ENCODE results near the gene TEKT3.

TEKT3 gene

DNA sequence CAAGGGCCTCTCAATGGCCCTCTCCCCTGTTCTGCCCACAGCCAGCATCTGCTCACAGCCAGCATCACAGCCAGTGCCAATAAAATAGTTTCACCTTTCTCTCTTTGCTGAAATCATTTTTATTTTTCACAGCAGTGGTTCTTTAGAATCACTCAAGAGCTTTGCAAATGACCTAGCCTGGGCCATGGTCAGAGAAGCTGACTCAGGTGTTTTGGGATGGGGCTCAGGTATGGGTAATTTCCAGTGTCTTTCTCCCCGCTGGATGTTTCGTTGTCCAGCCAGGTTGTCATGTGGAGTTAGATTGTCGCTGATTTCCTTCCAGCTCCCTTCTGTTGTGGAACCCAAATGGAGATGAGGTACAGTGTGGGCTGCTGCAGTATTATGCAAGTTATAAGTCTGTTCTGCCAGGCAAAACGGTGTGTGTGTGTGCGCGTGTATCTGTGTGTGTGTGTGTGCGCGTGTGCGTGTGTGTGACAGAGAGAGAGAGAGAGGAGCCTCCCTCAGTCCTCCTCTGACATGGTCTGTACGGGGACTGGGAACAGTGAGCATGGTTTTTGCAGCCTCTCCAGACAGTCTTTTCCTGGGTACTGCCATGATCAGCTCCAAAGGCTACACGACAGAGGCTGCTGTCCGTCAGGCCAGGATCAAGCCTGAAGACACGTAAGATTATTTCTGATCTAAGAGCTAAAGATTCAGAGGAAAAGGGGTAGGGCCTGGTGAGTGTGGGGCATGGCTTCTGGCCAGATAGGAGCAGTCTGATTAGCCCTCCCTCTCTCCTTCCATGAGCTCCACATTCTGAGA, 74.9 kb downstream of the TEKT3 start:
- no peak for DNase-seq (ENCODE audit: low read depth)

DNA sequence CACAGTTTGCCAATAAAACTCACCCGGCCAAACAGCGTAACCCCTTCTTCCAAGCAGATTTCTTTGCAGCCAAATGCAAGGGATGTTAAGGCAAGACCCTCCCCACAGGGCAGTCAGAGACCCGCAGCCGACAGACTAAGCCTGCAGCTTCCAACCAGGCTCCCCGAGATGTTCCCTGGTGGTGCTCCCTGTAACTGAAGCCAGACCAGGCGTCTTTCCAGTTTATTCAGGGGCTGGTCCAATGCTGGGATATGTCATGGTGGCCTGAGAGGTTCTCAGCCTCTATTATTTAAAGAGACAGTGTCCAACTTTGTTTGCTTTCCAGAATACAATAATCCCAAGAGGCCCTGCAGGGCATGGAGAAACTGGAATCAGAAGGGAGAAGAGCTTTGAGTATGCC, 76.3 kb downstream of the TEKT3 start, which contains the start of gene PMP22:
Gene PMP22 (minus strand): TSS at position 196 of the 400 bp plus-strand sequence. CDS start 4,599 bp downstream, outside the sequence.
- no peak for DNase-seq (ENCODE audit: low read depth)

DNA sequence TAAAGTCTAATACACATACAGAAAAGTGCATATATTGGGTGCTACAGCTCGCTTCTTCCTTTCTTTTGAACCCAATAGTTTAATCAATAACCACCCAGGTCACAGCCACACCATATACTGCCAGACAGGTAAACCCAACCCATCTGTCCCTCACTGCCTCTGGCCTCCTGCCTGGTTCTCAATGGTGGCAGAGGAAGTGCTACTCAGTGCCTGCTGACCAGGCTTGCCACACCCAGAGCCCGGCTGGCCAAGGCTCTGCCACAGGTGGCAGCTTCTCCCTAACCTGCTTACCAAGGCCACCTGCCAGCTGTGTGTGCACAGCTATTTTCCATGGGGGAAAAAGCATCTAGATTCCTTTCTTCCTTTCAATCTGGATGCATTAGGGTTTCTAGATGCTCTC, 76.9 kb downstream of the TEKT3 start:
- no peak for DNase-seq (ENCODE audit: low read depth)

DNA sequence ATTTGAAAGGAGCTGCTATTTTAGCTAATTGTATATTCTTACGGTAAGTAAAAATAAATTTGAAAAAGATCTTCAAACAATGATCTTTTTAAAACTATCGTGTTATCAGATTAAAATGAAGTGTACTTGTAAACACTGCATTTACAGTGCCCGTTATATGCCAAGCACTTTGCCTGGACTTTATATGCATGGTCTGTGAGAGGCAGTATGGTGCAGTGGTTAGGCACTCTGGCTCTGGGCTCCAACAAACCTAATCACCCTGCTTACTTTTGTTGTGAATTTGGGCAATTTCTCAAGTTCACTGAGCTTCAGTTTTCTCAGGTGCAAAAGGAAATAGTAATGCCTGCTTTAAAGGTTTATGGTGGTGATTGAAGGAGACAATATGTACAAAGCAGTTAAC, 77.7 kb downstream of the TEKT3 start:
- no peak for DNase-seq (ENCODE audit: low read depth)

DNA sequence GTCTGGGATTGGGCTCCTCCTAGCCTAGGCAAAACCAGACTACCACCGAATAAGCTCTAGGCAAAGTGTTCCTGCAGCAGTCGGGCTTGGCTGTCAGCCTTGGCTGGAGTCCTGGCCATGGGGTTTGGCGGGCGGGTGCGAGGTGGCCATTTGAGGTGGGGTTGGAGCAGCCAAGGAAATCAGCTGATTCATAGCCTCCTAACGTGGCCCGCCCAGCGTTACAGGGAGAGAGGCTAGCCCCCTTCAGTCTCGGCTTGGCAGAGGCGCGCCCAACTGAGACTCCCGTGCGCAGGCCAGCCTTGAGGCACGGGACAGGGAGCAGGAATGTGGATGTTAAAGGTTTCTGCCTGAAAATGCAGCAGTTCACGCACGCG, 78.2 kb downstream of the TEKT3 start:
- DNase-seq (ENCODE audit: low read depth): no peak

DNA sequence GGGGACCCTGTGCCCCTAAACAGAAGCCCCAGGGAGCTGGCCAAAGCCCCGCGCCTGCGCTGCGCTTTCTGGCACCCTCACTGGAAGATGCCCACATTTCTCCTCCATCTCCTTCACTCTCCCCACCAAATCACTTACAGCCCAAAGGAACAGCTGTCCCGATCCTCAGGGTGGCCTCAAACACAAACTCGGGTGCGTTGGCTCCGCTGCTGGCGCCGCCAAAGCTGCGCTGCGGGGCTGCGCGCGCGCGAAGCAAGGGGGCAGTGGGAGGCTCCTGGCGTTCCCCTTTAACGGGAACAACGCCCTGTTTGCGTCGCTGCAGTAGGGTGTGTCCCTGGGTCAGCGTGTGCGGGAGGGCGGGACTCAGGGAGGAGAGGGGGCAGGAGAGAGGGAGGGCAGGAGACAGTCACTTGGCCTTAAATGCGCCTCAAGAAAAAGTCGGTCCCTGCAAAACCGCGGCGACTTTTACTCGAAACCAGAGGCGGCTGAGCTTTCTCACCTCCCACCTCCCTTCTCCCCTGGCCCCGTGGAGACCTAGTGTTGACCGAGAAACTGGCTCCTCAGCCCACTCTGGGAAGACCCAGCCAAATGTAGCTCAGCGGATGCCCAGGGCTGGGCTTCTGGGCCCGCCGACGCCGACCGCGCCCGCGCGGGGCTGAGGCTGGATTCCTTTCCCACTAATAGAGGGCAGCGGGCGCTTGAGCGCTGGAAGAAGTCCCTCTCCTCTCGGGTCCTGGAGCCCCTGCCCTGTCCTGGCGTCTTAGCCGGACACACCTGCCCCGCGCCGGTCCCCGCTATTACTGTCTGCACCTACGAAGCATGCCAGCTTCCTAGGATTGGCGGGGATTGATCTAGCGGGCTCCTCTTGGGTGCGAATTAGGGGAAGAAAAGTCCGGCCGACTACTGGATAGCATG, 78.8 kb downstream of the TEKT3 start:
- no peak for DNase-seq (ENCODE audit: low read depth)

DNA sequence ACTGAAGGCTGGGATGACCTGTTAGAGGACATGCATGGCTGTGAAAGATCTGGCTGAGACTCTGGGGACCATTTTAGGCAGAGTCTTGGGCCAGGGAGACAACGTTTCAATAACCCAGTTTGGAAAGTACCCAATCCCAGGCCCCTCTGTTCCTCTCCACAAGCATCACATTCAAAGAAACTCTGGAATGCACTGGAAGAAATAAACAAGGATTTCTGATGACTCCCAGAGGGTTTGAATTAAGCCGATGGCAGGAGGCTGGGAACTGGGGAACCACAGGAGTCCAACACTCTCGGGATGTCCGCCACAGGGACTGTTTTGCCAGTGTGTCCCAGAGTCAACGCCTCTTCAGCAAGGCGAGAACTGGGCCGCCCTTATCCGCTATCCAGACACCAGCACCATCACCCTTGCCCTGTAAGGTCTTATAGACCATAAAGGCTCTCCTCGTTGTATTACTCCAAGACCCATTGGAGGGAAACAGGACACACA, 79.6 kb downstream of the TEKT3 start:
- no peak for DNase-seq (ENCODE audit: low read depth)

DNA sequence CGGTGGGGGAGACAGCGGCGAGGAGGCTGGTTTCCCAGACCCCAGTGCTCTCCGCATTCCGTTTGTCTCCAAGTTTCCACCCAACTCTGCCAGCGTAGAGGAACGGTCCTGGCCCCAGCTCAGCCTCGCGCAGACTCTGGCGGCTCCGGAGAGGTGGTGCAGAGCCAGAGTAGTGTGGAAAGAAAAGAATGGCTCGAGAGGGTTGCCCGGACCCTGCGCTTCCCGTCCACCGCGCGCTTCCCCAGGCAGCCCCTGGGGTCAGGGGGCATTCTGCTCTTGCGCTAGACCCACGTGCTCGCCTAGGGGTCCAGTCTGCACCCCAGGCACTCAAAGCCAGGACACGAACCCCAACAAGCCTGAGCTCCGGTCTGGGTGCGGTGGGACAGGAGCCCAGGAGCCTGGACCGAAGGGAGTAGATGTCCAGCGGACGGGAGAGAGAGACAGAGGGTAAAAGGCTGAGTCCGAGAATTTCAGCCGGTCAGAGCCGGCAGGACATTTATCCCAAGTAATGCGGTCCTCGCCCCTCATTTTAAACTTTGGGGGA, 80.1 kb downstream of the TEKT3 start:
- no peak for DNase-seq (ENCODE audit: low read depth)

DNA sequence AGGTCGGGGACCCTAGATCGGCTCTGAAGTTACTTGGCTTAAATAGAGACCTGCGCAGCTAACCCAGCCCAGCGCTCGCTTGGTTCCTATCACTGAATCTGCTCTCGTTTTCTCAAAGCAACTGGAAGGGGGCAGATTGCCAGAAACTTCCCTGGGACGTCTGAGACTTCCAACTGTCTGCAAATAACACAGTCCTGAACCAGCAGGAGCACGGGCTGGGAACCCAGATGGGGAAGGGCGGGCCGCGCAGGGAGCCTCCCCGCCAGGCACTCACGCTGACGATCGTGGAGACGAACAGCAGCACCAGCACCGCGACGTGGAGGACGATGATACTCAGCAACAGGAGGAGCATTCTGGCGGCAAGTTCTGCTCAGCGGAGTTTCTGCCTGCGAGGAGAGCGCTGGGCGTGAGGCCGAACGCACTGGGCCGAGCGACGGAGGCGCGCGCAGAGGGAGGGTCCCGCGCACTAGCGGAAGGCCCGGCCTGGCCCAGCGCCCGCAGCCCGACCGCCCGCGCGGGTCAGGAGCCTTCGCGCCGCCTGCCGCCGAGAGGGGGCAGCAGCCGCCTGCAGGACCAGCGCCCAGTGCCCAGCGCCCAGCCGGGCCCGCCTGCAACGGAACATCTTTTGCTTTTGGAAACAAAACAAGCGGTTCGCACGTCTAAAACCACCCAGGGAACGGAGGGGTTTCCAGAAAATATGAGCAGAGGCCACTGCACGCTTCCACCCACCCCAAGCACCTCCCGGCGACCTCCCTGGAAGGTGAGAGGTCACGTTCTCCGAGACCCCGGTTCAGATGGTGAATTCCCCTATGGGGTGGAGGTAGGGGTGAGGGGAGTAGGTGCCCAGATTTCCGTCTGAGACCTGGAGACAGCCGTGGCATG, 80.8 kb downstream of the TEKT3 start:
- no peak for DNase-seq (ENCODE audit: low read depth)

DNA sequence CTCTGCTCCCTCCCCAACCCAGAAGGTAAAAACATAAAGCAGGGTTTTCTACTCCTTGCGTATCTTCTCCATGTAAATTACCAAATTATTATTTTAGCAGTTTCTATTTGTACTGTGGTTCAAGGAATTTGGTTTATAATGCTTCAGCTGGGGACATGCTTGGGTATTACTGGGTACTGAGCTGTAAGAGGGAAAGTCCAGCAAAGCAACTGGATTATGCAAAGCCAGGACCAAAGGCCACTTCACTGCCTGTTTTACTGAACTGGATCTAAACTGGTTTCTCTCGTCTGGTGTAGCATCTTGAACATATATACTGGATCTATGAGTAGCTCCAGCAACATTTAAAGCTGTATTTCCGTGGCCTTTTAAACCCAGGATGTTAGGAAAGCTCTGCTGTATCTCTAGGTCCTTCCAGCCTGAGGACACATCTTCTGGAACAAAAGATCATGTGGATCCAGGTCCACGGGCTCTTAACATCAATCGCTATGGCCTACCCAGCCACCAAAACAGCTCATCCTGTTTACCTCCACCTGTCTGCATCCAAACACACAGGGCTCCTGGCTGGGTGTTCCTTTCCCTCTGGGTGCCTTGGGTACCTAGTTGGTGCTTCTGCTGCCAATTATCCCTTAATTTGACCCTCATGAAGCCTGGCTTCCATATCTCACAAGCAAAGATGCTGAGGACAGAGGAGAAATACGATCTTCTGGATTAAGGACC, 83.4 kb downstream of the TEKT3 start:
- DNase-seq (ENCODE audit: low read depth): no peak

DNA sequence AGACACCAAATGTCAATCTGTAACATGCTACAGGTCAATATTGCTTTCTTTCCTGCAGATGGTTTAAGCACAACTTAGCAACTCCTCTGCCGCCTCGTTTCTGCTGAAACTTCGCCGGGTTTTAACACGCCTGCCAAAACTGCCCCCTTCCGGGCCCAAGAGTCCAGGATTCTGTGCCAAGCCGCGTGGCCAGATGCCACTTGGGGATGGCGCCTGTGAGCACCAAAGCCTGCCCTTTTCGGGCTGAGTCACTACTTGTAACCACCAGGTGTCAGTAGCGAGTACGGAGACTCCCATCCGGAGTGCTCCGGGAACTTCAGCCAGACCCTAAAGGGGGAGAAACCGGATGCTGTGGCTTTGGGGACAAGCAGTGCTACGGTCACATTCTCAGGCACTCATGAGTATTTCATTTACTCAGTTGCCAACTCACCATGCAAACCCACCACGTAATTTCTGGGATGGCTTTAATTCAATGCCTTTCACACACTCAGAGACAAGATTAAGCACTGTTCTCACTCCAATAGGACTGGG, 84.1 kb downstream of the TEKT3 start:
- peak; percentile 33 for DNase-seq (ENCODE audit: low read depth)

DNA sequence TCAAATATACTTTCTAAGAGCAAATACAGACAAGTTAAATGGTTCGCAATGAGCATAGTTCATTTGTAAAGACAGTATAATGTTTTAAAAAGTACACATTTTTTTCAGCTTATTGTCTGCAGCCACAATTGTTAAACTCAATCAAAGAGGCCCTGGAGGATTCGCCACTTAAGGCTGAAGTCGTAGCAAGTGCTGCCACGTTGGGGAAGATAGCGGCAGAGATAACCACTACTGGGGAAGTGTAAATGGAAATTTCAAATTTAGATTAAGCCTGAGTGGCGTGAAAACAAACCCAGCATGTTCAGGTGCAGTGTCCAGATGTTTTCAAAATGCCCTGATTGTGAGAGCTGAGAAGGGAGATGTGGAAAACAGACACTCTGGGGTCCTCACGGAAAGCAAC, 84.7 kb downstream of the TEKT3 start:
- DNase-seq (ENCODE audit: low read depth): no peak

DNA sequence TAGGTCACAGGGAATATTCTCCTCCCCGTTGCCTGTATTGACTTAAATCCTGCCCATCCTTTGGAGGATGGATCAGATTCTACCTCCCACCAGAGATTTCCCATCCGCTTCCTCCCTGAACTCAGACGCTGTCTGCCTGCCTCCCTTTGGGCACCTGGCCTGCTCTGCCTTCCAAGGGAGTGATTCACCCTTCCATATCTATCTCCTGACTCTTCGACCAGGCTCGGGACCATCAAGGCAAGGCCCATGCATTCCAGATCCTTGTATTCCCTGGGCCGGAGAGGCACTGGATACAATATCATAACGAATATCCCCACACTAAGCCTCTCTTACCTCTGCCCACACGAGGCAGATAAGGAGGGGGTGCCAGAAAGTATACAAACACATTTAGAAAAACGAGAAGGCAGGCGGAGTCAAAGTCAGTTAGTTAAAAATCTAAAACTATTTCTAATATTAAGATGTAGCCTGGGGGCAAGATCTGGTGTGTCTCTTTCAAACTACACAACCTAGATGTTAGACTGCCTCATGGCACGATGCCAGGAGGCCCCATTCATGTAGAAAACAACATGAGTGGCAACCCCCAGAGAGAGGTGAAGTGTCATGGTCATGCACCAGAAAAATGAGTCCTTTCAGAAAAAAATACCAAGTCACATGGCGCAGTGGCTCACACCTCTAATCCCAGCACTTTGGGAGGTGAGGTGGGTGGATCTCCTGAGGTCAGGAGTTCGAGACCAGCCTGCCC, 85.5 kb downstream of the TEKT3 start:
- no peak for DNase-seq (ENCODE audit: low read depth)

Measured in T follicular helper cell (primary cell).